B cell (primary cell): ENCODE measurements around the gene TMEM53. TPM values are rescaled to one million over a fixed set of nuclear protein-coding genes. Genes with fewer than 3 reads are reported as not detected.

Source experiments
- polyA plus RNA-seq: library from polyadenylated mRNA; depleted of rRNA; stranded (reverse); fragments of >200 nt; gene quantifications from 2 replicates; pipeline ENCODE4 v1.2.3, GENCODE V29; 2012
- small RNA-seq: library from RNA; depleted of rRNA; stranded (forward); fragments of <200 nt; gene quantifications from one replicate; pipeline ENCODE3, GENCODE V24; 2012; ENCODE audit warnings: low replicate concordance, low read depth; ENCODE audit not compliant: insufficient read length
- total RNA-seq, 2 donors: library from RNA; stranded (reverse); fragments of 120-200 nt in 1 of 2; gene quantifications; 1 replicate in 1 of 2; 2 replicates in 1 of 2; pipeline versions ENCODE4 v1.2.3 to v1.2.4, GENCODE V29; 2013 to 2022

TMEM53 gene
- total and polyA plus RNA-seq, 2 donors (not counting 1 experiment from before 2014, with no cell fraction given) = 6.5 to 6.8 TPM

Small RNAs within 50 kb of the gene (small RNA-seq; reads per million reads assigned to genes)
- gene RNU5F-1 = 53.9 reads per million, percentile 93 among the genes with 10 or more reads in this experiment

Other genes with a start within 250 kb of the TMEM53 start
- 10.2 and 11.4 TPM in 2 replicates for gene ARMH1, start 233 bp upstream of the TMEM53 start, total RNA-seq
- gene ARMH1, start 233 bp upstream of the TMEM53 start, polyA plus RNA-seq = 225 and 253 TPM in 2 replicates
- not detected in 2 replicates for gene RNU5D-1, start 56.7 kb upstream of the TMEM53 start, total RNA-seq
- gene RNU5D-1, start 56.7 kb upstream of the TMEM53 start, polyA plus RNA-seq = not detected in 2 replicates
- 0.25 and 0.51 TPM in 2 replicates for gene KIF2C, start 65.4 kb upstream of the TMEM53 start, total RNA-seq
- 0.26 and 0.69 TPM in 2 replicates for gene KIF2C, start 65.4 kb upstream of the TMEM53 start, polyA plus RNA-seq
- 2,492 and 2,525 TPM in 2 replicates for gene RPS8, start 101.1 kb upstream of the TMEM53 start, total RNA-seq
- gene RPS8, start 101.1 kb upstream of the TMEM53 start, polyA plus RNA-seq = 3,650 and 4,047 TPM in 2 replicates
- 1.3 and 1.4 TPM in 2 replicates for gene BEST4, start 113.7 kb upstream of the TMEM53 start, total RNA-seq
- gene BEST4, start 113.7 kb upstream of the TMEM53 start, polyA plus RNA-seq = 0.19 and 0.30 TPM in 2 replicates
- 30.1 and 35.9 TPM in 2 replicates for gene PLK3, start 125.9 kb upstream of the TMEM53 start, total RNA-seq
- 93.5 and 165 TPM in 2 replicates for gene PLK3, start 125.9 kb upstream of the TMEM53 start, polyA plus RNA-seq
- 0.39 TPM in 1 of 2 replicates, not detected in the other for gene DYNLT4, start 132.9 kb upstream of the TMEM53 start, total RNA-seq
- gene DYNLT4, start 132.9 kb upstream of the TMEM53 start, polyA plus RNA-seq = 0.19 and 0.29 TPM in 2 replicates
- gene BTBD19, start 134.0 kb upstream of the TMEM53 start, total RNA-seq = 2.2 and 2.3 TPM in 2 replicates
- gene BTBD19, start 134.0 kb upstream of the TMEM53 start, polyA plus RNA-seq = 0.75 and 0.84 TPM in 2 replicates
- gene PTCH2, start 168.8 kb upstream of the TMEM53 start, total RNA-seq = 0.90 and 1.7 TPM in 2 replicates
- gene PTCH2, start 168.8 kb upstream of the TMEM53 start, polyA plus RNA-seq = 0.56 and 1.3 TPM in 2 replicates